Left renal cortex interstitium (tissue), 4 donors: ENCODE results near the gene FGF12. TPM values are rescaled to one million over a fixed set of nuclear protein-coding genes. Genes with fewer than 3 reads are reported as not detected.
A peak's percentile ranks its signal among the peaks of the same experiment; 100 is the strongest.

Experiments
- DNase-seq, 4 donors: peaks; one replicate each; pipeline ENCODE4 v3.0.0-alpha.2; 2013; ENCODE audit warnings: low read depth in 4 of 4, low spot score in 2 of 4, missing footprints in 1 of 4
- polyA plus RNA-seq, 4 donors: library from polyadenylated mRNA; unstranded; fragments of 120-200 nt; gene quantifications; one replicate each; pipeline ENCODE4 v1.2.1, GENCODE V29; 2013; ENCODE audit not compliant: insufficient read length in 4 of 4

Gene FGF12
- polyA plus RNA-seq, 4 donors: 5.2 to 7.6 (median 6.6) TPM

DNA sequence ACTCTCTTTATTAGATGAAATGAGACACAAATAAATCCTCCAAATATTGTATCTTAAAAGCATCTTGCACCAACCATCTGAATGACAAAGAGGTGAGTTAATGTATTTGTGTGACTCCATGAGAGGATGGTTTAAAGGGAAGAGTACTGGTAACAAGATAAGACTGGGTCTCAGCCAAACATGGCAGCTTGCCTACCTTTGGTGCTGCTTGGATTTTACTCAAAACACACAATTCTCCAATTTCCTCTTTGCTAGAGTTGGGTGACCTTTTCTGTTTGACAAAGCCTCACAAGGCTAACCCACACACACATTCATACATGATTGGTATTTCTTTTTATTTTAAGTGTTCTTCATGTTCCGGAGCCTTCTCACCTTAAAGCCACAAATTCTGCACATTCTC is 506.4 kb downstream of the FGF12 start:
- DNase-seq: no peak

DNA sequence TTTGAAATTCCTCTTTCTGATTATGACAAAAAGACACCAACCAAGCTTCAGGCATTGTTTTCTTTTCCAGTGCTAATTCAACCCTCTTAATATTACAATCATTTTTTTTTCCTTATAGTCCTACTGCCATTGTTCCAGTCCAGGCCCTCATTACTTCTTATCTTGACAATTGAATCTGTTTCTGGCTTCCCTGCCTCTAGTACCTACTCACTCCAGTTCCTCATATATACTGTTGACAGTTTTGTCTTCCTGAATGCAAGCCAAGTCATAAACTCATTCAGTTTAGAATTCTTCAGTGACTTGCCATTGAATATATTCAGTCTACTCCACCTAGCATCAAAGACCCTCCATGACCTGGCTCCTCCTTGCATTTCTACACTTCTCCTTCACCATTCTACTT is 507.4 kb downstream of the FGF12 start:
- DNase-seq: no peak

- no peak for DNase-seq
Measured at GRCh38 chr3:192216067-192216466, 511.3 kb downstream of the FGF12 start.

- DNase-seq: no peak
Measured at GRCh38 chr3:192212979-192213378, 514.4 kb downstream of the FGF12 start.

- no peak for DNase-seq
Measured at GRCh38 chr3:192212335-192212734, 515.0 kb downstream of the FGF12 start.

- DNase-seq: no peak
Measured at GRCh38 chr3:192207651-192208050, 519.7 kb downstream of the FGF12 start.

DNA sequence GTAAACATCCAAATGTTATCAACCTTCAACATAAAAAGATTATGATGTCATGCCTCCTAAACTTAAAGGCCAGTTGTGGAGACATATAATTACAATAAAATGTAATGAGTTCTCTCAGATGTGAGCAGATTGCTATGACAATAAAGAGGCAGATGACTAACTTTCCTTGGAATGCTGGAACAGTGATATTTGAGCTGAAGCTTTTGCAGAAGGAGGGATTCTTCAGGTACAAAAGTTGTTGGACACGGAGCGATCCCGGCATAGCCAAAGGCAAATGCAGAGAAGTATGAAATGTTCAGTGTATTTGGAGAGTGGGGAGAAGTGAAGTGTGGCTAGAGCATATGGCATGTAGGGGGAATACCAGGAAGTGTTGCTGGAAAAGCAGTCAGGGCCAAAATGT is 520.1 kb downstream of the FGF12 start:
- no peak for DNase-seq

- no peak for DNase-seq
Measured at GRCh38 chr3:192194085-192194484, 533.3 kb downstream of the FGF12 start.

DNA sequence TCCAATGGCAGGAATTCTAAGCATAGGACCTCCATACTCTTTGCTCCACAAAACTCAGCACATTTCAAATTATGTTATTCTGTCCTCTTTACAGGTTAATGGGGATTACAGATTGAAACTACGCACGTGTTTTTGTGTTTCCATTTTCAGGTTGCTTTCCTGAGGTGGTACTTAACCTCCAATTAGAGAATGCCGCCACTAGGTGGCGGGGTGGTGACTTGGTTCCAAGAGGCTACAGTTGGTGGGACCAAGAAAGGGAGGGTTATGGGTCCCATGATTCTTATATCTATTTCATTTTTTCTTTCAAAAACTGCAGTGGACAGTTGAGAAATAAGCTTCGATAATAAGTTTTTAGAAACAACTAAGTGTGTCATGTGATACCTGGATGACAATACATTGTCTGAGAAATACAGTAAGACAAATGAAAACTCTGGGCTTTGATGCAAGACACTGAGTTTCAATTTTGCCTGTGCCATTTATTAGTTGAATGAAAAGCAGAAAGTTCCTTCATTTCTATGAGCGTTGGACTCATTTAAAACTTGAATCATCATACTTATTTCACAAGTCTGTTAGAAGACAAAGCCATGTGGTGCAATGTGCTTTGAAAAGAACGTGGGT is 539.0 kb downstream of the FGF12 start:
- DNase-seq: peak in 1 of 4 donors; percentile 20

DNA sequence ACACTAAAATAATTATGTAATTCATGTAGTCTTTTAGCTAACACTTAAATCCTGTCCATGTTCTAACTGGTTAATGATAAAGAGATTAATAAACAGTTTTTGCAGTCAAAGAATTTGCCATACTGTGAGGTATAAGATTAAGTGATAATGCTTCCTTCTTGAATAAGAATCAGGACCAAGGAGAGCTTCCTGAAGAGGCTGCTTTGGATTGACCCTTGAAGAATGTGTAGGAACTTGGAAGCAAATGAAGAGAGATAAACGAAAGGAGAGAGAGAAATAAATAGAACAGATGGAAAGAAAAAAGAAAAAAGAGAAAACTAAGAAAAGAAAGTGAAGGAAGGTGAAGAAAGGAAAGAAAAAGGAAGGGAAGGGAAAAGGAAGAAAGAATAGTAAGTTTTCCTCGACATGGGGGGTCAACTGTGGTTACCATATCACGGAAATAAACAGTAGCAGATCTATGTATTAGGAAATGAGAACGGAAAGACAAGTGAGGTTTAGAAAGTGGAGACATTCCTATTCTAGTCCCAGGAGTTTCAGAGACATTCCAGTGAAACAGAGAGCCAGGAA is 539.8 kb downstream of the FGF12 start:
- no peak for DNase-seq

DNA sequence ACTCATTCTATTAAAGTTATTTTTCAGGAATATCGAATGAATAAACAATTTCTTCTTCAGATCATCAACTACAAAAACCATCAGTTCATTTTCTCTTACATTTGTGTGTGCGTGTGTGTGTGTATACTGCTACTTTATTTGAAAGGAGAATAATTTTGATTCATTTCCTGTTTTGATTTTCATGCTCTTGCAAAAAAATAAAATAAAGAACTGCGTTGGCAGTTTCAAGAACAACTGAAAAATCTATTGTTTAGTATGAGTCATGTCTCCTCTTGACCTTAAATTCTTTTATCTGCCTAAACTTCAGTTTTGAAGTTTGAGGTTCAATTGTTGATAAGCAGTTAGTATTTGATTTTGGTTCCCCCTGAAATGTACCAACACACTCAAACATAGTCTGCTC is 540.8 kb downstream of the FGF12 start:
- no peak for DNase-seq

DNA sequence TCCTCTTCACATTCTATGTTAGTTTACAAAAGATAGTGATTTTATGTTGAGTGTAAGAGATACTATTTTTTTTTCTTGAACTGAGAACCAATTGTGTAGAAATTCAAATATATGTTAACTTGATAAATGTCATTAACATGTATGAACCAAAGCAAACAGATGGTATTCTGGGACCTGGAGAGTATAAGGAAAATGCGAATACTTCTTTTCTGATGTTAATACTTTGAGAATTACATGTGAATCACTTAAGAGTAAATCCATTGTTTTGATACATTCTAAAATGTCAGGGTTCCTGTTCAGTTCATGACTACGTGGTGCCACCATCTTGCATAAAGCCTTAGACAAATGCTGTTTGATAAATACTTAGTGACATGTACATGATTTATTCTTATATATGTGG is 541.3 kb downstream of the FGF12 start:
- no peak for DNase-seq

DNA sequence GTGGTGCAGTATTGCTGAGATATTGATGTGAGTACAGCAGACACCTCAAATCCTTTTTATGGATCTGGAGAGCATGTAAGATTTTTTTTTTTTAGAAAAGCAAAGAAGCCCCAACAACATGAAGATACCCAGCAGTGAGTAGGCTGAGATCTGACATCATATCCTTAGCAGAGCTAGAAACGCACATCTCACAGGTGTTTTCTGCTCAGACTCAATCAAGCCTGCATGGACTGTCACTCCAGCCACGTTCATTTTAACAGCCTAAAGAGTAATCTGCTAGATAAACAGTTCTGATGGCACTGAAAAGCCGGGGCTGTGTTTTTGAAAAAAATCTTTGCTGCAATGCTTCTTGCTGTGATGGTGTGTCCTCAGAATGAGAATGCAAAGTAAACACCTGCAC is 544.2 kb downstream of the FGF12 start:
- no peak for DNase-seq

- no peak for DNase-seq
Measured at GRCh38 chr3:192181151-192181550, 546.2 kb downstream of the FGF12 start.

DNA sequence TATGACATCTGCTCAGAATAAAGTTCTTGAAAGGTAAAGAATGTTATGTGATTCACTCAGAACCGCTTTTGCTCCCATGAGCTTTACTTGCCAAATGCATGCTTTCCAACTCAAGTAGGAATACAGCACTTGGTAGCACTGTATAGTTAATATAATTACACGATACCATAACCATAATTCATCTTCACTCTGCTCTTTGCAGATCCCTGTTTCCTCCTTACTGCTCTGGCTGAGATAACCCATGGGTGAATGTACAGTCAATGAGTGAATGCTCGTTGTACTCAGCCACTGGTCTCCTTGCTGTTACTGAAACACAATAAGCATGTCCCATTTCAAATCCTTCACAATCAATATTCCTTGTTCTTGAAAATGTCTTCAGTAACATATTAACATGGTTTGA is 550.0 kb downstream of the FGF12 start:
- DNase-seq: no peak

- no peak for DNase-seq
Measured at GRCh38 chr3:192174283-192174682, 553.1 kb downstream of the FGF12 start.

GRCh38 chr3:192171213-192171612 is 556.1 kb downstream of the FGF12 start:
- DNase-seq: no peak

DNA sequence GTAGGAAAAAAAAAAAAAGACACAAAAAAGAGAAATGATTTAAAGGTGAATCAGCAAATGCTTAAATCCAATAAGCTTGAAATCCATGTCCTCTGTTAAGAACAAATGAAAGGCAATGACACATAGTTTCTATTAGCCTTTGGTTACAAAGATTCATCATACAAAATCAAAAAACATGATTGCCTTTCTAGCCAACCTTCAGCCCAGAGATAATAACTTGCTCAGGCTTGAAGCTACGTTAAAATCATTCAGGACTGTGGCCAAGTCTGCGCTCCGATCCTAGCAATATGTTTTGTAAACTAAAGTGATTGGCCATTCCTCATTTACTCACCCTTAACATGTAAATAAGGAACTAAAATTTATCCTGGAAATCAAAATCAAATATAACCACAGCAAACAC is 556.7 kb downstream of the FGF12 start:
- no peak for DNase-seq

DNA sequence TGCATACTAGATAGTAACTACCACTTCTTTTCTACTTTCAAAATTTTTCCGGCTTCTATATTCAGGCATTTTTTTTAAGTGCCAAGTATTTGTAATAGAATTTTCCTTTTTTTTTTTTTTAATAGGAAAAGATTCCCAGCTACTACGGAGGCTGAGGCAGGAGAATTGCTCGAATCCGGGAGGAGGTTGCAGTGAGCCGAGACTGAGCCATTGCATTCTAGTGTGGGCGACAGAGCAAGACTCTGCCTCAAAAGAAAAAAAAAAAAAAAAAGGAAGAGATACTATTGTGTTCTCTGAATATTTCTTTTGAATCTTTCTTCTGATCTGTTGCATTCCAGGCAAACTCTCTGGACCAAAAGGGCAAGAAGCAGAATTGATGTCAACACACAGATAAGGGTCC is 557.3 kb downstream of the FGF12 start:
- DNase-seq: no peak

DNA sequence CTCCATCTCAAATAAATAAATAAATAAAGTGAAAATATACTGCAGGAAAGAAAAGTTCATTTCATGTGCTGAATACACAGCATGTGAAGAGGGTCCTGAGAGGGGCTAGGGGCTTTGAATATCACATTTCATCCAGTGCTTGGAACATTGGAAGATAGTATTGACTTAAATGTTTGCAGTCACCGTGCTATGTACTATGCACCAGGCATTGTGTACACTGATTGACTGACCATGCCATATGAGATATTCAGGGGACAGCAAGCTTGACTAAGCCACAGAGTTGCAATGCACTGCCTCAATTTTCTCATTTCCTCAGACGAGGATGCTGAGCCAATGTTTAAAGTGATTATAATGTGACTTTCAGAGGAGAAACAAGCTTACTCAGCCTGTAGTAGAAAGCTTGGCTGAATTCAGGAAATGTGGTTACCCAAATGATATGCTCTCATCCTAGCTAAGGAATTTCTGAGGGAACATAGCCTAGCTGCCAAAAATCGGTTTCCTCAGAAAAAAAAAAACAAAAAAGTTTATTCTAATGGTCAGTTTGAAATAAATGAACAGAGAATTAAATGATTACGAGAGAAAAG is 557.9 kb downstream of the FGF12 start:
- no peak for DNase-seq

- DNase-seq: no peak
Measured at GRCh38 chr3:192168202-192168601, 559.1 kb downstream of the FGF12 start.

GRCh38 chr3:192165552-192165951 is 561.8 kb downstream of the FGF12 start:
- DNase-seq: no peak
